ENCODE results near the gene SPTBN1. TPM values are rescaled to one million over a fixed set of nuclear protein-coding genes. Genes with fewer than 3 reads are reported as not detected.
"Not testable (repeated sequence)": the region's sequence is repeated elsewhere in the genome, so short reads cannot be mapped to it uniquely, and the experiment has no call there.

The SPTBN1 gene
- total RNA-seq, 4 donors from 2014 or later: 132 to 239 (median 195) TPM

- TF ChIP-seq CTCF (IDR thresholded peaks at IDR 0.05) (no peak), POLR2A (IDR thresholded peaks at IDR 0.05) (no peak)
- DNase-seq (ENCODE audit: low spot score in 2 of 2): no peak
- no peak overlapping the region for H3K4me3 ChIP-seq (ENCODE audit: low read depth, poor library complexity, severe bottlenecking)
- intact Hi-C loops (cut with DNase I; ENCODE audit: low total_unique reads): no loop called here
- WGBS, 2 donors: 84 to 85% methylated on average over 3 of the region's 3 CpGs
Measured at GRCh38 chr2:54503192-54503591, 47.1 kb downstream of the SPTBN1 start.

GRCh38 chr2:54503828-54504227 is 47.7 kb downstream of the SPTBN1 start:
- TF ChIP-seq POLR2A (IDR thresholded peaks at IDR 0.05) (no peak), CTCF (IDR thresholded peaks at IDR 0.05) (no peak)
- H3K4me3 ChIP-seq (ENCODE audit: low read depth, poor library complexity, severe bottlenecking): no peak overlapping the region
- no peak for DNase-seq (ENCODE audit: low spot score in 2 of 2)
- WGBS, 2 donors: 69 to 70% methylated on average over 1 of the region's 1 CpG
- intact Hi-C loops (cut with DNase I; ENCODE audit: low total_unique reads): no loop called here

GRCh38 chr2:54504866-54505265 is 48.7 kb downstream of the SPTBN1 start:
- H3K4me3 ChIP-seq (ENCODE audit: low read depth, poor library complexity, severe bottlenecking): no peak overlapping the region
- WGBS, 2 donors: 40 to 50% methylated on average over 2 of the region's 2 CpGs
- no peak for DNase-seq (ENCODE audit: low spot score in 2 of 2)
- intact Hi-C loops (cut with DNase I; ENCODE audit: low total_unique reads): no loop called here
- TF ChIP-seq CTCF (IDR thresholded peaks at IDR 0.05): no peak
- TF ChIP-seq POLR2A (IDR thresholded peaks at IDR 0.05): no peak

- 84 to 86% methylated on average over 6 of the region's 6 CpGs for WGBS, 2 donors
- no peak for DNase-seq (ENCODE audit: low spot score in 2 of 2)
- TF ChIP-seq POLR2A (IDR thresholded peaks at IDR 0.05) (no peak), CTCF (IDR thresholded peaks at IDR 0.05) (no peak)
- intact Hi-C loops (cut with DNase I; ENCODE audit: low total_unique reads): no loop called here
- no peak overlapping the region for H3K4me3 ChIP-seq (ENCODE audit: low read depth, poor library complexity, severe bottlenecking)
Measured at GRCh38 chr2:54508541-54508940, 52.4 kb downstream of the SPTBN1 start.

- 90 to 94% methylated on average over 5 of the region's 5 CpGs for WGBS, 2 donors
- intact Hi-C loops (cut with DNase I; ENCODE audit: low total_unique reads); H3K4me3 ChIP-seq (ENCODE audit: low read depth, poor library complexity, severe bottlenecking); DNase-seq (ENCODE audit: low spot score in 2 of 2): not testable (repeated sequence)
Measured at GRCh38 chr2:54509043-54509442, 52.9 kb downstream of the SPTBN1 start.

- no peak for TF ChIP-seq POLR2A (IDR thresholded peaks at IDR 0.05)
- no peak for TF ChIP-seq CTCF (IDR thresholded peaks at IDR 0.05)
- intact Hi-C loops (cut with DNase I; ENCODE audit: low total_unique reads): no loop called here
- H3K4me3 ChIP-seq (ENCODE audit: low read depth, poor library complexity, severe bottlenecking): no peak overlapping the region
- no peak for DNase-seq (ENCODE audit: low spot score in 2 of 2)
- WGBS, 2 donors: 44 to 57% methylated on average over 2 of the region's 2 CpGs
Measured at GRCh38 chr2:54510916-54511315, 54.8 kb downstream of the SPTBN1 start.
